Frontal cortex (tissue), 4 donors: ENCODE measurements around the gene C3orf18. TPM values are rescaled to one million over a fixed set of nuclear protein-coding genes. Genes with fewer than 3 reads are reported as not detected.

Experiments
- DNase-seq, 2 donors: peaks; one replicate each; pipeline ENCODE4 v3.0.0; 2012; ENCODE audit warnings: low spot score in 2 of 2
- FAIRE-seq: peaks from 2 replicates; lab custom pipeline; 2012; peaks lifted over from hg19 to GRCh38; lab: Jason Lieb, UNC
- total RNA-seq: library from RNA; depleted of rRNA; stranded (reverse); fragments of >200 nt; gene quantifications from one replicate; pipeline ENCODE4 v1.2.3, GENCODE V29; 2014
- donor health status: control.
- donor health status: control.
- donor health status: control.

The C3orf18 gene
- total RNA-seq, 1 donor from 2014 or later = 12.6 TPM

GRCh38 chr3:50584391-50584790 is 16.8 kb upstream of the C3orf18 start:
- FAIRE-seq (no peak), DNase-seq (no peak)

GRCh38 chr3:50583897-50584296 is 16.4 kb upstream of the C3orf18 start:
- no peak for FAIRE-seq
- DNase-seq = no peak

GRCh38 chr3:50582083-50582482 is 14.5 kb upstream of the C3orf18 start:
- FAIRE-seq (no peak), DNase-seq (no peak)

- DNase-seq (no peak), FAIRE-seq (no peak)
Observed at GRCh38 chr3:50581459-50581842, 13.9 kb upstream of the C3orf18 start.

- FAIRE-seq (no peak), DNase-seq (no peak)
Observed at GRCh38 chr3:50580683-50581458, 13.3 kb upstream of the C3orf18 start.

GRCh38 chr3:50577348-50577747 is 9.8 kb upstream of the C3orf18 start:
- DNase-seq = no peak
- FAIRE-seq = no peak

- FAIRE-seq = no peak
- DNase-seq = no peak
Observed at GRCh38 chr3:50575372-50575771, 7.8 kb upstream of the C3orf18 start.

- FAIRE-seq = no peak
- DNase-seq = no peak
Observed at GRCh38 chr3:50574444-50574831, 6.9 kb upstream of the C3orf18 start.

- DNase-seq (no peak), FAIRE-seq (no peak)
Observed at GRCh38 chr3:50573566-50574443, 6.3 kb upstream of the C3orf18 start.

- FAIRE-seq (no peak), DNase-seq (no peak)
Observed at GRCh38 chr3:50572801-50573371, 5.3 kb upstream of the C3orf18 start.

GRCh38 chr3:50572158-50572557 is 4.6 kb upstream of the C3orf18 start:
- FAIRE-seq = no peak
- peak; percentile 63 to 80 for DNase-seq

- no peak for FAIRE-seq
- DNase-seq = no peak
Observed at GRCh38 chr3:50571486-50571885, 3.9 kb upstream of the C3orf18 start.

- DNase-seq (no peak), FAIRE-seq (no peak)
Observed at GRCh38 chr3:50570508-50571279, 3.1 kb upstream of the C3orf18 start.

- FAIRE-seq = no peak
- DNase-seq = peak; percentile 96 to 98
Observed at GRCh38 chr3:50568947-50569749, 1.6 kb upstream of the C3orf18 start, which contains the start of gene HEMK1. Gene HEMK1, plus strand, starts transcription at chr3:50569522. Its CDS starts 1,583 bp downstream, at chr3:50571105.

GRCh38 chr3:50567011-50567385 is 549 bp downstream of the C3orf18 start:
- DNase-seq (no peak), FAIRE-seq (no peak)

GRCh38 chr3:50564321-50564720 is 3.2 kb downstream of the C3orf18 start:
- FAIRE-seq (no peak), DNase-seq (no peak)

GRCh38 chr3:50563867-50564266 is 3.7 kb downstream of the C3orf18 start:
- no peak for DNase-seq
- FAIRE-seq = no peak

- DNase-seq (no peak), FAIRE-seq (no peak)
Observed at GRCh38 chr3:50562861-50563260, 4.7 kb downstream of the C3orf18 start.

GRCh38 chr3:50559702-50560101 is 7.8 kb downstream of the C3orf18 start:
- FAIRE-seq = no peak
- no peak for DNase-seq
